HG03095 (cell line): ENCODE data around the gene MTPN.

Experiments
- ATAC-seq: cut with Tn5 transposase; IDR thresholded peaks from one replicate; pipeline ENCODE4 v1.9.1; 2021; ENCODE audit warnings: moderate library complexity; ENCODE audit not compliant: unreplicated experiment

The MTPN gene

GRCh38 chr7:135929249-135929648 lies 47.9 kb downstream of the MTPN start:
- no peak for ATAC-seq

GRCh38 chr7:135928136-135928535 lies 49.0 kb downstream of the MTPN start:
- no peak for ATAC-seq

DNA sequence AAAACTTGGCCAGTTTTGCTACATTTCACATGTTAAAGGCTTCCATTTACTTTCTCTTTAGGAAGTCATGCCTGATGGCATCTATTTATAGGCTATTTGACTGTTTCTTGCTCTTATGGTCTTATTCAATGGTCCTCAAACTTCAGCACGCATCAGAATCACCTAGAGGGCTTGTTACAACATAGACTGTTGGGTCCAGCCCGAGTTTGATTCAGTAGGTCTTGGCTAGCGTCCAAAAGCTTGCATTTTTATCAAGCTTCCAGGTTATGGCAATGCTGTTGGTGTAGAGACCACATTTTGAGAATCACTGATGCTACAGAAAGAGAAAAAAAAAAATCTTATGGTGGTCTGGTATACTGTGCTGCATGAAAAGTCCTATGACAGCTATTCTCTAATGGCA lies 51.9 kb downstream of the MTPN start:
- no peak for ATAC-seq

DNA sequence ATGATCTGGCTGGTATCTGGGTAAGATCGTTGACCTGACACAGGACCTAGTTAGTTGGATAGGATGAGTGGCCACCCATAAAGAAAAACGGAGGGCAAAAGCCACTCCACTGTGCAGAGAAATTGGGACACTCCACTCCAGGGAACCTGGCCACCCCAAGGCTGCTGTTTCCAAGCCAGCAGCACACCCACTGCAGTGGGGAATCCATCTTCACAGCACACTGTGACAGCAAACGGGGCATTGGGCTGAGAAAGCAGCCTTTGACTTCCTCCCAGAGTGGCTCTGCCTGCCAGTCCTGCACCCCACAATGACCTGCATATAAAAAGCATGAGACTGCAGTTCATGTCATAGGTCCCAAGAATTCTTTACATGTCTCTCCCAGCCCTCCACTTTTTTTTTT lies 52.9 kb downstream of the MTPN start:
- ATAC-seq = no peak

- ATAC-seq = no peak
These were observed 54.9 kb downstream of the MTPN start for GRCh38 chr7:135922263-135922662.

DNA sequence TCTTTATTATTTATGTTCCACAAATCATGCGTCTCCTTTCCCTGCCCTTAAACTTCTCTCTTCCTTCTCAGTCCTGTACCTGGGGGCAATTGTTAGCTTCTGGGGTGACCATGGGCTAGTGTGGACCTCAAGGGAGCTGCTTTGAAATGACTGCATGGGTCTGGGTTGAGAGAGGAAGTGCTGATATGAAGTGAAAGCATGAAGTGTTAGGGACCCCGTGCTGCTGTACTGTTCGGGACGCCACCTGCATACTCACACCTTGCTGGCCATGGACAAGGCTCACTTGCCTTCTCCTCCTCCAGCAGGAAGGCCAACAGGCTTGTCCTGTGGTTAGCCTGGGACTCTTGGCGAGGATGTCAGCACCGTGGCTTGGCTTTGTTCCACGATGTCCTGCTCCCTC lies 56.7 kb downstream of the MTPN start:
- ATAC-seq = no peak

DNA sequence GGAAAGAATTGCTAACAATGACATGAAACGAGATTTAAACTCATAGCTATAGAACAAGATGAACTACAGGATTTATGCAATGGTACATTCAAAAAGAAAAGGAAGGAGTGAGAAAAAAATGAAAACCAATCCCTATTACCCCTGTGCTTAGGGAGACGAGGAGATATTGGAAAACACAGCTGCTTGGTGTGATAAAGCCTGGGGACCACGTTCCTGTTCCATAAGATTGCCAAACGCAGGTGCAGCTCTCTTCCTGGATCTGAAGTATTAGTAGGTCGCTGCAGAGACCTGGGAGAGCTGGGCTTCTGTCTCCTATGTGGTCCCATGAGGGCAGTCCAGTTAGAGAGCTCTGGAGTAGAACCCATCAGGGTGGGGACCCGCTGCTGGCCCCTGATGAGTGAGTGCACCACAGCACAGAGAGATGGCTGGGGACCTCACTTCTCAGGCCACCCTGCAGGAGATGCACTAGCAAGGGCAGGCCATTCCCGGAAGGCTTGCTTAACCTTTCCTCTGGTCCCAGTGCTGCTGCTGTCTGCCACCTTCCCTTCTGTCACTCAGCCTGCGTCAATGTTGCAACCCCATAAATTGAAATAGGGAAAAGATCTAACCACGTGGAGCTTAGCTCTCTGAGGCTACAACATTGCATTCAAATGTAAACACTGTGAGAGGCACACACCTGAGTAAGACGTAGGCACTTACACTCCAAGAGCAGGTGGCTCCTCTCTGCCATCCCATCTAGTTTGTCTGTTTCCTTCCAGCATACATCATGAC lies 57.9 kb downstream of the MTPN start:
- no peak for ATAC-seq

- ATAC-seq = no peak
These were observed 59.0 kb downstream of the MTPN start for GRCh38 chr7:135918134-135918533.

GRCh38 chr7:135917721-135918120 lies 59.4 kb downstream of the MTPN start:
- no peak for ATAC-seq

DNA sequence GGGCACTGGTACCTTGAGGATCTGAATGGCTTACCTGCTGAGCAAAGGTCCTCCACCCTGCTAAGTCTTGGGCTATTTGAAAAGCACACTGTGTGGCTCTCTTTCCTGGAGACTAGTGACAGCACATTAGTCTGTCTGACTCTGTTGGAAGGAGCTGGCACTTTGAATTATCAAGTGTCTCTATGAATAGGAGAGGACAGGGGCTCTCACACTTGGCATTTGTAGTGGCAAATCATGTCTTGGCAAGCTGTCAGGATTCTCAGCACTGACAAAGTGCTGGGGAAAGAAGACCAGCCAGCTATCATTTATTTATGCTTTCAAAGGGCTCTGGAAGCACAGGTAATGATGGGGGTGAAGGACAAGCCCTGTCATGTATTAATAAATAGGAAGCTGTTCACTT lies 62.8 kb downstream of the MTPN start:
- no peak for ATAC-seq

GRCh38 chr7:135913404-135913803 lies 63.8 kb downstream of the MTPN start:
- no peak for ATAC-seq

DNA sequence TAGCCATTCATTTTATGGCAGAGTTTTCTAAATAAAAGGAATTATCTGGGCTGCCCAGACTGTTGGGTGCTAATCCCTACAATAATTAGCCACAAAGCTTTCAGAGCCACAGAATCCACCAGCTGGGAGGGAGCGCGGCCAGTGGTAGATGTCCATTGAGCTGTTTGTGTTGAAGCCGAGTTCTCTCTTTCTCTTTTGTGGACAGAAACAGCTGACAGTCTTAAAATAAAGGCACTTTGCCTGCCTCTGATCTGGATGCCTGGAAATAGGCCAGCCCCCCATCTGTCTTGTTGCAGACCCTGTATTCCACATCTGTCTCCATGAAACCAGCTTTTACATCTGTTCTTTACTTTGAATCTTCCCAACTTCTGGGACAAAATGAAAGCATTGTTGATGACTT lies 66.1 kb downstream of the MTPN start:
- no peak for ATAC-seq

GRCh38 chr7:135910393-135911036 lies 66.6 kb downstream of the MTPN start:
- no peak for ATAC-seq

DNA sequence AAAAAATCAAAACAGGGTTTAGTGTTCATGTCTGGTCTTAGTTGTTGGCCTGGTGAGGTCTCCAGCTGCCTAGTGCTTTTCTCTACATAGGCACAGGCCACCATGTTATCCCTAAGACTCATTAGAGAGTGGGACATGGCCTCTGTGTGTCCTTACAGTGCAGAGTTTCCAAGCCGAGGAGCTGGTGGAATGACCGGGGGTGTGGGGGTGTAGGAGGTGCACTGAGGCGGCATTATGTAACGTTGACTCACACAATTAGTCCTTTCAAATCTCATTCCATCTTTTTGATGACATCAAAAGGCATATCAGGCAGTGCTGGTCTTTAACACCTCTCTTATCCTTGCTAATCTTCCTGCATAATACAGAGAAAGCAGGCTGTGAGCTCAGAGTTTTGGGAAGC lies 71.3 kb downstream of the MTPN start:
- ATAC-seq = no peak

DNA sequence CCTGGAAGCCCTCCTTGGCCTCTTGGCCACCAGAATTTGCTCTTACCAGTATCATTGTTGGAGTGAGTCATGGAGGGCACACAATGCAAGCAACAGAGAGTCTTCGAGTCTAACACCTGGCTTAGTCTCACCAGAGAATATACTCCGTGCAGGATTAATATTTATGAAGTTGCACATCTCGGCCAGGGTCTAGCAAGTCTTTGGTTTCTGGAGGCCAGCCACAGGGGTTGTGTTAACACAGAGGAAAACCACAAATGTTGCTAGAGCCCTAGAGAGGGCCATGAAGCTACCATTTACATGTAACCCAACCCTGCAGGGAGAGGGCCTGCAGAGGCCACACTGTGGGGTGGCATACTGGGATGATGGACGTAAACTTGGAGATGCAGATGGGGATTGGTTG lies 71.8 kb downstream of the MTPN start:
- no peak for ATAC-seq

DNA sequence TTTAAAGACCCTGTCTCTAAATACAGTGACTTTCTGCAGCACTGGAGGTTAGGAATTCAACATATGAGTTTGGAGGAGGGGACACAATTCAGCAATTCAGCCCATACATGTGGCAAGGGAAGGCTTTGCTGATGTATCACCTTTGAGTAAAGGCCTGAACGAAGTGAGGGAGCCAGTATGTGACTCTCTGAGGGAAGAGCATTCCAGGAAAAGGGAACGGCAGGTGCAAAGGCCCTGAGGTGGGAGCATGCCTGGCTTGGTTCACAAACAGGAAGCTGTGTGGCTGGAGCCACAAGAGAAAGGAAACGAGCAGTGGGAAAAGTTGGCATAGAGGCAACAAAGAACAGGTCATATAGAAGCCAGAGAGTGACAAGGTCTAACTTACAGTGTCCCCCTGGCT lies 72.9 kb downstream of the MTPN start:
- no peak for ATAC-seq

- ATAC-seq = no peak
These were observed 75.3 kb downstream of the MTPN start for GRCh38 chr7:135901585-135902540.

- no peak for ATAC-seq
These were observed 77.1 kb downstream of the MTPN start for GRCh38 chr7:135900065-135900546.

- ATAC-seq = no peak
These were observed 77.6 kb downstream of the MTPN start for GRCh38 chr7:135899458-135900064.

GRCh38 chr7:135898226-135898625 lies 78.9 kb downstream of the MTPN start:
- no peak for ATAC-seq

DNA sequence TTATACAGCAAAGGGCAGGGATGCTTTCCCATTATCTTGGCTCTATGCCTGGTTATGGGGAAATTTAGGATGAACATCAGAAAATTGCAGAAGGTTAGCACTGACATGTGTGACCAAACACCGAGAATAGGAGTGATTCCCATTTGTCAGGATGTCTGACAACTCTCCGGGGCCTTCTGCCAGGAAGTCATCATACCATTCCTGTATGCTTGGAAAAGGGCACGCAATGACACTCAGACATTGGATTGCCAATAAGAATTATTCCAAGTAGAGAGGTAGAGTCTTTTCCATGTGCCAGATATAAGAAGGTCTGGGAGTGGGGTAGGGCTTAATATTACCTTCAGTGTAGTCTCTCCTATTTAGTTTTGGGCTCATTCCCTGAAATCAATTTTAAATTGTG lies 82.3 kb downstream of the MTPN start:
- no peak for ATAC-seq
